Measurements from ENCODE around the gene KANSL1.

Gene KANSL1

GRCh38 chr17:46013127-46013501 is 180.1 kb downstream of the KANSL1 start:
- TF ChIP-seq YY1 (IDR thresholded peaks at IDR 0.05; ENCODE audit: low read depth) (no peak), USF1 (IDR thresholded peaks at IDR 0.05) (no peak), REST (IDR thresholded peaks at IDR 0.05; ENCODE audit: low read depth) (no peak)

GRCh38 chr17:46012506-46013079 is 180.6 kb downstream of the KANSL1 start:
- TF ChIP-seq ZBTB7A (IDR thresholded peaks at IDR 0.05; ENCODE audit: low read depth) (no peak), REST (IDR thresholded peaks at IDR 0.05; ENCODE audit: low read depth) (no peak), NFIC (IDR thresholded peaks at IDR 0.05) (no peak), CREB1 (IDR thresholded peaks at IDR 0.05; ENCODE audit: low read depth) (no peak), TEAD4 (IDR thresholded peaks at IDR 0.05) (no peak)

- no peak for TF ChIP-seq RAD21 (IDR thresholded peaks at IDR 0.05; ENCODE audit: low read depth)
- TF ChIP-seq FOXM1 (IDR thresholded peaks at IDR 0.05; ENCODE audit: borderline replicate concordance, low read depth): no peak
- no peak for TF ChIP-seq TAF1 (IDR thresholded peaks at IDR 0.05; ENCODE audit: low read depth)
- TF ChIP-seq YY1 (IDR thresholded peaks at IDR 0.05; ENCODE audit: low read depth): no peak
- TF ChIP-seq ZBTB7A (IDR thresholded peaks at IDR 0.05; ENCODE audit: low read depth): no peak
- no peak for TF ChIP-seq USF1 (IDR thresholded peaks at IDR 0.05)
- no peak for TF ChIP-seq CEBPB (IDR thresholded peaks at IDR 0.05)
- TF ChIP-seq EGR1 (IDR thresholded peaks at IDR 0.05): no peak
- TF ChIP-seq TEAD4 (IDR thresholded peaks at IDR 0.05): no peak
- no peak for TF ChIP-seq CREB1 (IDR thresholded peaks at IDR 0.05; ENCODE audit: low read depth)
- TF ChIP-seq EP300 (IDR thresholded peaks at IDR 0.05; ENCODE audit: borderline replicate concordance): no peak
- TF ChIP-seq NFIC (IDR thresholded peaks at IDR 0.05): no peak
- TF ChIP-seq MAX (IDR thresholded peaks at IDR 0.05): no peak
- no peak for TF ChIP-seq REST (IDR thresholded peaks at IDR 0.05; ENCODE audit: low read depth)
- TF ChIP-seq TCF12 (IDR thresholded peaks at IDR 0.05; ENCODE audit: low read depth): no peak
Observed at GRCh38 chr17:46011711-46012505, 181.3 kb downstream of the KANSL1 start.

- TF ChIP-seq EP300 (IDR thresholded peaks at IDR 0.05; ENCODE audit: borderline replicate concordance): no peak
- no peak for TF ChIP-seq CEBPB (IDR thresholded peaks at IDR 0.05)
- no peak for TF ChIP-seq YY1 (IDR thresholded peaks at IDR 0.05; ENCODE audit: low read depth)
- TF ChIP-seq EGR1 (IDR thresholded peaks at IDR 0.05): no peak
- no peak for TF ChIP-seq CREB1 (IDR thresholded peaks at IDR 0.05; ENCODE audit: low read depth)
- no peak for TF ChIP-seq FOXM1 (IDR thresholded peaks at IDR 0.05; ENCODE audit: borderline replicate concordance, low read depth)
- TF ChIP-seq USF1 (IDR thresholded peaks at IDR 0.05): no peak
- no peak for TF ChIP-seq ZBTB7A (IDR thresholded peaks at IDR 0.05; ENCODE audit: low read depth)
- TF ChIP-seq TCF12 (IDR thresholded peaks at IDR 0.05; ENCODE audit: low read depth): no peak
- no peak for TF ChIP-seq MAX (IDR thresholded peaks at IDR 0.05)
- no peak for TF ChIP-seq TEAD4 (IDR thresholded peaks at IDR 0.05)
- TF ChIP-seq NFIC (IDR thresholded peaks at IDR 0.05): no peak
- no peak for TF ChIP-seq RAD21 (IDR thresholded peaks at IDR 0.05; ENCODE audit: low read depth)
- no peak for TF ChIP-seq REST (IDR thresholded peaks at IDR 0.05; ENCODE audit: low read depth)
- no peak for TF ChIP-seq TAF1 (IDR thresholded peaks at IDR 0.05; ENCODE audit: low read depth)
Observed at GRCh38 chr17:46010597-46011186, 182.5 kb downstream of the KANSL1 start.
